Activated CD4-positive, alpha-beta memory T cell treated with anti-CD3 and anti-CD28 coated beads for 36 hours (primary cell): ENCODE data around the gene KPNA5. TPM values are rescaled to one million over a fixed set of nuclear protein-coding genes. Genes with fewer than 3 reads are reported as not detected.
A peak's percentile ranks its signal among the peaks of the same experiment; 100 is the strongest.

Experiments
- CTCF ChIA-PET: fragments of 350-600 bp; sonication (Branson Sonifier 250); formaldehyde crosslinking; loops from one replicate; lab custom pipeline; 2021; ENCODE audit warnings: antibody characterized with exemption, inconsistent platforms; lab: Charles Lee
- POLR2A ChIA-PET: fragments of 350-600 bp; sonication (Branson Sonifier 250); formaldehyde crosslinking; loops from one replicate; lab custom pipeline; 2021; ENCODE audit warnings: antibody characterized with exemption; lab: Charles Lee
- DNase-seq: peaks from one replicate; pipeline ENCODE4 v3.0.0-alpha.2; 2020
- H3K27ac Mint-ChIP-seq: one replicate; pipeline ENCODE4 v1.8.0; 2021; ENCODE audit warnings: mixed read lengths
- H3K27me3 Mint-ChIP-seq: one replicate; pipeline ENCODE4 v1.8.0; 2021; ENCODE audit warnings: mixed read lengths
- H3K36me3 Mint-ChIP-seq: one replicate; pipeline ENCODE4 v1.8.0; 2021; ENCODE audit warnings: mixed read lengths
- H3K4me1 Mint-ChIP-seq: one replicate; pipeline ENCODE4 v1.8.0; 2021; ENCODE audit warnings: low read depth, mixed read lengths
- H3K4me3 Mint-ChIP-seq: one replicate; pipeline ENCODE4 v1.8.0; 2021; ENCODE audit warnings: mild to moderate bottlenecking, mixed read lengths
- H3K9me3 Mint-ChIP-seq: one replicate; pipeline ENCODE4 v1.8.0; 2021; ENCODE audit warnings: mixed read lengths
- intact Hi-C: fragments of 100-400 bp; cut with micrococcal nuclease; formaldehyde crosslinking; loops from one replicate; pipeline ENCODE4 v1.15.1; 2023
- total RNA-seq, 2 experiments: library from RNA; stranded (reverse); gene quantifications; one replicate each; pipeline ENCODE4 v1.2.3, GENCODE V29; 2021

Gene KPNA5
- total RNA-seq, 2 experiments from 2014 or later, result 10.0 to 10.2 TPM

- CTCF ChIA-PET, result no interaction called here
- intact Hi-C loops, result no loop called here
- H3K36me3 Mint-ChIP-seq, result no peaks in the 10 kb centered on the region
- H3K27me3 Mint-ChIP-seq, result peaks cover 35% of the 10 kb centered on the region
- H3K4me3 Mint-ChIP-seq, result peak overlapping the region; percentile 13
- H3K4me1 Mint-ChIP-seq, result peaks cover 9% of the 10 kb centered on the region
- POLR2A ChIA-PET, result no interaction called here
- H3K9me3 Mint-ChIP-seq, result no peaks in the 10 kb centered on the region
- no peak overlapping the region for H3K27ac Mint-ChIP-seq
- no peak for DNase-seq
Observed at GRCh38 chr6:116763906-116764628, 83.1 kb downstream of the KPNA5 start.

DNA sequence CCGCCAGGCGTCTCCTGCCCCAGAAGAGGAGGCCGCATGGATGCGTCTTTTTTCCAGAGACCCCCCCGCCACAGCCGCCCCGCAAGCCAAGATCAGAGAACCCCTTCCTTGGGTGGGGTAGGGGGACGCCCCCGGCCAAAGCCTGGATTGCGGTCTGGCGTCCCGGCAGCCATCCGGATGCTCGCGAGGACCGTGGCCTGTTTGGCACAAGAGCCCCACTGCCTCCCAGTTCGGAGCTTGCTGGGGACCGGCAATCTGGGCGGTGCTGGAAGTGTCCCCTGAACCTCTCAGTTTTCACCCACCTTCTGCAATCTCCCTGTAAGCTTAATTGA lies 83.6 kb downstream of the KPNA5 start:
- CTCF ChIA-PET, result no interaction called here
- Mint-ChIP-seq H3K27me3 (peaks cover 35% of the 10 kb centered on the region), H3K4me1 (peaks cover 9% of the 10 kb centered on the region), H3K27ac (no peak overlapping the region), H3K36me3 (no peaks in the 10 kb centered on the region), H3K9me3 (no peaks in the 10 kb centered on the region), H3K4me3 (peak overlapping the region; percentile 18)
- POLR2A ChIA-PET, result no interaction called here
- no peak for DNase-seq
- intact Hi-C loops, result no loop called here

DNA sequence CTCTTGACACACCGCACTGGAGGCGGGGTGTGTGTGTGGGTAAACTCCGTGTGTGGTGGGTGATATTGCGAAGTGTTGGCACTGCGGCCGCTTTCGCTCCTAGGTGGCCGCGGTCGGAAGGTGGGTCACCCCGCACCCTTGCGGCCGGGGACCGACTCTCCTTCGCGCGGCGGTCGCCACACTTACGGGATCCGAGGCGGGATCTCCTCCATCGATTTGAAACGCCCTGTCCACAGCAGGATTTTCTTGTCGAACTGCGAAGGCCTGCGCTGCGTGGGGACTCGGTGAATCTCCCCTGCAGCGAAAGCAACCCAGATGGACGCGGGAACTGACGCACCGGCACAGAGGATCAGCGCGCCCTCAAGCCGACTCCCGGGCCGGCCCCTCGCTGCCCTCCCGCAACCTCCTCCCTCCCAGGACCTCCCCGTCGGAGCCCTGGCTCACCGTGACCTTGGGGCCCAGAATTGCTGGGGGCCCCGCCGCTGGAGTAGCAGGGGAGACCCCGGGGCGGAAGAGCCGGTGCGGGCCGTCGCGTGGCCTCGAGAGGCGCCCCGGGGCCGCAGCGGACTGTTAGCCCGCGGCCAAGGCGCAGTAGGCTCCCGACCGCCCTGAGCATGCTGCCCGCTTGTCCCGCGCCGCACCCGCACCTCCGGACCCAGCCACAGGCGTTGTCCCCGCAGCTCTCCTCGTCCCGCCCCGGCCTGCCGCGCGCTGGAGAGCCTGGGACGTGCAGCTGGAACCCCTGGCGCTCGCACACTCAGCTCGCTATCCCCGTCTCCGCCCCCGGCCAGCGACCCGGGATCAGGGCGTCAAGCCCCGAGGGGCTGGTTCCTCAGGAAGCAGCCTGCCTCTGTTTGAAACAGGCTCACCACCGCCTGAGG lies 84.2 kb downstream of the KPNA5 start, which contains the start of gene FAM162B:
TSS of gene FAM162B (minus strand) at position 759 of the 881 bp plus-strand sequence. CDS start at position 616, 143 bp downstream.
- ChIA-PET POLR2A (no interaction called here), CTCF (no interaction called here)
- intact Hi-C loops, result no loop called here
- Mint-ChIP-seq H3K4me3 (peak within 1 kb of the TSS; percentile 18), H3K27me3 (peaks cover 33% of the 10 kb centered on the region), H3K27ac (no peak within 1 kb of the TSS), H3K36me3 (no peaks in the 10 kb centered on the region), H3K9me3 (no peaks in the 10 kb centered on the region), H3K4me1 (peaks cover 9% of the 10 kb centered on the region)
- DNase-seq, result peak; percentile 12

- peaks cover 36% of the 10 kb centered on the region for H3K27me3 Mint-ChIP-seq
- no peaks in the 10 kb centered on the region for H3K9me3 Mint-ChIP-seq
- ChIA-PET POLR2A (no interaction called here), CTCF (no interaction called here)
- DNase-seq, result no peak
- no peaks in the 10 kb centered on the region for H3K36me3 Mint-ChIP-seq
- no peak overlapping the region for H3K27ac Mint-ChIP-seq
- H3K4me3 Mint-ChIP-seq, result no peak overlapping the region
- peaks cover 9% of the 10 kb centered on the region for H3K4me1 Mint-ChIP-seq
- intact Hi-C loops, result no loop called here
Observed at GRCh38 chr6:116766506-116767176, 85.6 kb downstream of the KPNA5 start.

DNA sequence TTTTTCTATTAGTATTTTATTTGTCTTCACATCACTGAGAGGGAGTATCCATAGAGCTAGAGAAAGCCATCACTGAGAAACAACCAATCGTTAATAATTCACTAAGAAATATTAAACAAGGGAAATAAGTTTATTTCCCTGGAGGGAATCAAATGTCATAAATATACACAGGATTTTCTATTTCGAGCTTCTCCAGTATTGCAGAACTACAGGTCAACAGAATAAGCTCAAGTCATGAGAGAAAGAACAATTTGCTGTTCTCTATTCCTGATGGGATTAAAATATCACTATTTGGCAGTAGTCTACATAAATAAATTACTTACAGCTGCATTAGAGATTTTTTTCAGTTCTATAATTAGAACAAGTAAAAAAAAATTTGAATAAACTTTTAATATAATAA lies 86.7 kb downstream of the KPNA5 start:
- DNase-seq, result no peak
- ChIA-PET POLR2A (no interaction called here), CTCF (no interaction called here)
- Mint-ChIP-seq H3K27me3 (peaks cover 35% of the 10 kb centered on the region), H3K9me3 (no peaks in the 10 kb centered on the region), H3K27ac (no peak overlapping the region), H3K4me3 (no peak overlapping the region), H3K4me1 (peaks cover 9% of the 10 kb centered on the region), H3K36me3 (no peaks in the 10 kb centered on the region)
- intact Hi-C loops, result no loop called here

DNA sequence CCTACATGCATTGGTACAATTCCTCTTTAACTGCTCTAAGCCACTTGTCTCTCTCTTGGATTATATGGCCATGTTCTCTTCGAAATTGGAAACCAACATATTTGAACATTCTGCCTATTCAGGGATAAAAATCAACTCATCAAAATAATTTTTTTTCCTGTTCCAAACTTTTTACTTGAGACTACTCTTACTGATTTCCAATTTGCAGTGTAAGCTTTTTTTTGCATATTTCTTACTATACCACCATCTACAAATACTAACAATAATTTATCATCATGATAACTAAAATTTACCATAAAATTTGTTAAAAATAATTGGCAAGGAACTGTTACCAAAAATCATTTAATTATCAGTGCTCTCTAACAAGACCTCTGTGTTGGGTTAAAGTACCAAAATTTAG lies 91.4 kb downstream of the KPNA5 start:
- ChIA-PET POLR2A (no interaction called here), CTCF (no interaction called here)
- no peak for DNase-seq
- H3K27me3 Mint-ChIP-seq, result peaks cover 12% of the 10 kb centered on the region
- H3K9me3 Mint-ChIP-seq, result no peaks in the 10 kb centered on the region
- no peak overlapping the region for H3K4me3 Mint-ChIP-seq
- H3K27ac Mint-ChIP-seq, result no peak overlapping the region
- H3K36me3 Mint-ChIP-seq, result no peaks in the 10 kb centered on the region
- H3K4me1 Mint-ChIP-seq, result no peaks in the 10 kb centered on the region
- intact Hi-C loops, result no loop called here

DNA sequence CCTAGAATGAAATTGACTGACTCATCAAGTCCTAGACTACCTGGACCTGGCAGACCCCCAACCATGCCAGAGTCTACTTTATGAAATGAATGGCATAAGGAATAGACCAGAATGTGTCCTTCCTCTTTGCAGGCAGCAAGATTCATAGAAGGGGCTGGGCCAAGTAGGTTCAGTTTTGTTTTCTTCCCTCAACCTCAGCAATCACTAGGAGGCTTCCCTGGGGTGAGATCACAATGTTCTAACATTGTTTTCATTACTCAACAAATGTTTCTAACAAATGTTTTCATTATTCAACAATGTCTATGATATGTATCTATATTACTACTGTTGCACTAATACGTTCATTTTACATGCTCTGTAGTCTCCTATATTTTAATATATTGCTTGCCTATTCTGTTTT lies 92.9 kb downstream of the KPNA5 start:
- Mint-ChIP-seq H3K4me3 (no peak overlapping the region), H3K36me3 (no peaks in the 10 kb centered on the region), H3K9me3 (no peaks in the 10 kb centered on the region), H3K4me1 (no peaks in the 10 kb centered on the region), H3K27me3 (peaks cover 13% of the 10 kb centered on the region), H3K27ac (no peak overlapping the region)
- DNase-seq, result no peak
- ChIA-PET CTCF (no interaction called here), POLR2A (no interaction called here)
- intact Hi-C loops, result no loop called here

DNA sequence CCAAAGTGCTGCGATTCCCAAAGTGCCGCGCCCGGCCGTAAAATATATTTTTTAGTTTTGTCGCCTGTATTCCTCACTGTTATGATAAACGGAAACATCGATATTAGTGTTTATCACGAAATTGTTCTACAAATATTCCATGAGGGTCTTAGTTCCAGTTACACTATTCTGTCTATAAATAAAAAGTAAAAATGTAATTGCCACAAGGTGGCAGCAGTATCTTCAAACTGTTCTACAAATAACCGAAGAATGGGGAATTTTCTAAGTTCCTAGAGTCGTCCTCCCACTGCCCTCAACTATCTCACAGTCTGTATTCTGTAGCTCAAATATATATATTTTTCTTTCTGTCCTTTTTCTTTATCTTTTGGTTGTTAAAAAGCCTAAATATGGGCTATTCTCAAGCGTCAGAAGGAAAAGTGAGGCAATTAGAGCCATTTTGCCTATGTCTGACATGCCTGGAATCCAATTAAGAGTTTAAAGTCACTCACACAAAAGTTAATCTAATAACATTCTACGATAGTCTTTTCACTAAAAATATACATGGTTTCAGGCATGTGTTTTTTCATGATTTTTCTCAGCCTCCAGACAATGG lies 98.7 kb downstream of the KPNA5 start:
- Mint-ChIP-seq H3K36me3 (no peaks in the 10 kb centered on the region), H3K4me1 (no peaks in the 10 kb centered on the region), H3K9me3 (no peaks in the 10 kb centered on the region), H3K27ac (no peak overlapping the region), H3K4me3 (no peak overlapping the region), H3K27me3 (peaks cover 8% of the 10 kb centered on the region)
- ChIA-PET POLR2A (no interaction called here), CTCF (interaction anchor here (0.8 to 1.6 kb wide), 3 partner anchors 32 to 71 kb away, joined by 3 read pairs; no protein-coding TSS in a partner anchor)
- no peak for DNase-seq
- intact Hi-C loops, result loop anchor here (1.0 to 2.0 kb wide), 2 partner anchors 69 to 190 kb away; no protein-coding TSS in a partner anchor

DNA sequence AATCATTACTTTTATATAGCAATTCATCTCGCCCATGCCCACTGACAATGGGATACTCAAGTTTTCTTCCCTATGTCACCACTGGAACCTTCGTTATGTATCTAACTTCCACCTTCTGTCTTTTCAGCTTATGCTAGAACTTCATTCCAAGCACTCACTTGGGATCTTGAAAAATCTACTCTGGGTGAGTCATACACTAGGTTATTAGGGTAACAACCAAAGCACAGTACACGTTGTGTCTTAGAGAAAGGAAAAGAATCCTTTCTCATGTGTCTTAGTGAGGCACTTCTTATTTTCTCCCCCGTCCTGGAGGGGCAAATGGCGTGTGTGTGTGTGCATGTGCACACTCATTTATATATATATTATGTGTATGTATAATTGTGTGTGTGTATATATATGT lies 102.8 kb downstream of the KPNA5 start:
- H3K9me3 Mint-ChIP-seq, result no peaks in the 10 kb centered on the region
- intact Hi-C loops, result no loop called here
- no peak overlapping the region for H3K4me3 Mint-ChIP-seq
- CTCF ChIA-PET, result no interaction called here
- H3K27ac Mint-ChIP-seq, result no peak overlapping the region
- peaks cover 5% of the 10 kb centered on the region for H3K27me3 Mint-ChIP-seq
- no peaks in the 10 kb centered on the region for H3K36me3 Mint-ChIP-seq
- POLR2A ChIA-PET, result no interaction called here
- no peaks in the 10 kb centered on the region for H3K4me1 Mint-ChIP-seq
- no peak for DNase-seq

Other genes with a start within 250 kb of the KPNA5 start
- gene CALHM6, start 219.8 kb upstream of the KPNA5 start, total RNA-seq, result 1 to 10 TPM; 3.4 to 4.4 TPM
- gene CALHM5, start 169.6 kb upstream of the KPNA5 start, total RNA-seq, result not detected
- gene TRAPPC3L, start 135.5 kb upstream of the KPNA5 start, total RNA-seq, result not detected
- not detected for gene CALHM4, start 127.5 kb upstream of the KPNA5 start, total RNA-seq
- gene RWDD1, start 109.7 kb upstream of the KPNA5 start, total RNA-seq, result 10 to 100 TPM; 46.7 to 49.1 TPM
- gene RSPH4A, start 64.7 kb upstream of the KPNA5 start, total RNA-seq, result not detected
- gene ZUP1, start 12.4 kb upstream of the KPNA5 start, total RNA-seq, result 10 to 100 TPM; 22.4 to 24.7 TPM
- not detected for gene FAM162B, start 84.5 kb downstream of the KPNA5 start, total RNA-seq
- not detected for gene GPRC6A, start 147.9 kb downstream of the KPNA5 start, total RNA-seq
- not detected for gene RFX6, start 196.0 kb downstream of the KPNA5 start, total RNA-seq